Lower leg skin (tissue), 4 donors: ENCODE results near the gene GAK. TPM values are rescaled to one million over a fixed set of nuclear protein-coding genes. Genes with fewer than 3 reads are reported as not detected.

Source experiments
- DNase-seq, 2 donors: peaks; one replicate each; pipeline ENCODE4 v3.0.0-alpha.2; 2019; ENCODE audit warnings: low spot score in 2 of 2
- H3K4me3 ChIP-seq: fragments of 200-600 bp; sonication (generic); 2 replicates; pipeline ENCODE4 v1.5.1; 2017; ENCODE audit warnings: mild to moderate bottlenecking, low read depth; ENCODE audit not compliant: poor library complexity, severe bottlenecking
- CTCF ChIP-seq, 3 donors: fragments of 450-650 bp; IDR thresholded peaks; one replicate each; pipeline ENCODE4 v1.5.1; 2016; ENCODE audit warnings: antibody characterized with exemption in 3 of 3, mild to moderate bottlenecking in 3 of 3, moderate library complexity in 2 of 3
- POLR2A ChIP-seq, 2 donors: fragments of 450-650 bp; IDR thresholded peaks; one replicate each; pipeline ENCODE4 v1.6.1; 2016 to 2017; ENCODE audit warnings: antibody characterized with exemption in 2 of 2, mild to moderate bottlenecking in 1 of 2, moderate library complexity in 1 of 2
- WGBS, 2 donors: methylation state at CpG; one replicate each; pipeline ENCODE4 v1.1.5; 2018; 5-methylcytosine and 5-hydroxymethylcytosine counted together
- intact Hi-C: fragments of 100-400 bp; cut with DNase I; formaldehyde crosslinking; loops from one replicate; pipeline ENCODE4 v1.15.0; 2023; ENCODE audit warnings: low total_unique reads
- total RNA-seq, 4 donors: library from RNA; depleted of rRNA; stranded (reverse); fragments of >200 nt; gene quantifications; one replicate each; pipeline ENCODE4 v1.1.0, GENCODE V29; 2016

GAK gene
- total RNA-seq, 4 donors from 2014 or later: 94.7 to 154 (median 108) TPM

GRCh38 chr4:917466-917865 is 14.7 kb downstream of the GAK start:
- DNase-seq: peak in 1 of 2 donors; percentile 17
- intact Hi-C loops: no loop called here
- 96% methylated on average over 7 of the region's 7 CpGs for WGBS, 2 donors
- H3K4me3 ChIP-seq: no peak overlapping the region
- TF ChIP-seq POLR2A (IDR thresholded peaks at IDR 0.05) (no peak), CTCF (IDR thresholded peaks at IDR 0.05) (no peak)

GRCh38 chr4:915595-915994 is 16.5 kb downstream of the GAK start:
- TF ChIP-seq CTCF (IDR thresholded peaks at IDR 0.05) (no peak), POLR2A (IDR thresholded peaks at IDR 0.05) (no peak)
- H3K4me3 ChIP-seq: no peak overlapping the region
- intact Hi-C loops: no loop called here
- DNase-seq: peak in 1 of 2 donors; percentile 46
- 46 to 63% methylated on average over 8 of the region's 8 CpGs for WGBS, 2 donors

- no peak overlapping the region for H3K4me3 ChIP-seq
- intact Hi-C loops: no loop called here
- peak in 1 of 2 donors; percentile 25 for DNase-seq
- no peak for TF ChIP-seq CTCF (IDR thresholded peaks at IDR 0.05)
- 65 to 82% methylated on average over 18 to 20 of the region's 20 CpGs for WGBS, 2 donors
These were observed 17.1 kb downstream of the GAK start for GRCh38 chr4:915041-915474.

- TF ChIP-seq POLR2A (IDR thresholded peaks at IDR 0.05): no peak
- TF ChIP-seq CTCF (IDR thresholded peaks at IDR 0.05): no peak
- DNase-seq: peak in 1 of 2 donors; percentile 45
- no peak overlapping the region for H3K4me3 ChIP-seq
- WGBS, 2 donors: 85 to 97% methylated on average over 5 to 6 of the region's 21 CpGs
- intact Hi-C loops: no loop called here
These were observed 17.6 kb downstream of the GAK start for GRCh38 chr4:914531-914930.

- 88 to 96% methylated on average over 4 of the region's 4 CpGs for WGBS, 2 donors
- TF ChIP-seq CTCF (IDR thresholded peaks at IDR 0.05) (no peak), POLR2A (IDR thresholded peaks at IDR 0.05) (no peak)
- DNase-seq: no peak
- H3K4me3 ChIP-seq: no peak overlapping the region
- intact Hi-C loops: no loop called here
These were observed 18.9 kb downstream of the GAK start for GRCh38 chr4:913280-913618.

GRCh38 chr4:912548-913279 is 19.4 kb downstream of the GAK start:
- no peak for DNase-seq
- intact Hi-C loops: no loop called here
- 76 to 81% methylated on average over 19 of the region's 19 CpGs for WGBS, 2 donors
- H3K4me3 ChIP-seq: no peak overlapping the region
- TF ChIP-seq POLR2A (IDR thresholded peaks at IDR 0.05): no peak
- no peak for TF ChIP-seq CTCF (IDR thresholded peaks at IDR 0.05)
